Measurements from ENCODE around the gene SLC22A6. TPM values are rescaled to one million over a fixed set of nuclear protein-coding genes. Genes with fewer than 3 reads are reported as not detected.
"Not testable (repeated sequence)": the region's sequence is repeated elsewhere in the genome, so short reads cannot be mapped to it uniquely, and the experiment has no call there.

Gene SLC22A6
- polyA plus RNA-seq, 1 donor: not detected

DNA sequence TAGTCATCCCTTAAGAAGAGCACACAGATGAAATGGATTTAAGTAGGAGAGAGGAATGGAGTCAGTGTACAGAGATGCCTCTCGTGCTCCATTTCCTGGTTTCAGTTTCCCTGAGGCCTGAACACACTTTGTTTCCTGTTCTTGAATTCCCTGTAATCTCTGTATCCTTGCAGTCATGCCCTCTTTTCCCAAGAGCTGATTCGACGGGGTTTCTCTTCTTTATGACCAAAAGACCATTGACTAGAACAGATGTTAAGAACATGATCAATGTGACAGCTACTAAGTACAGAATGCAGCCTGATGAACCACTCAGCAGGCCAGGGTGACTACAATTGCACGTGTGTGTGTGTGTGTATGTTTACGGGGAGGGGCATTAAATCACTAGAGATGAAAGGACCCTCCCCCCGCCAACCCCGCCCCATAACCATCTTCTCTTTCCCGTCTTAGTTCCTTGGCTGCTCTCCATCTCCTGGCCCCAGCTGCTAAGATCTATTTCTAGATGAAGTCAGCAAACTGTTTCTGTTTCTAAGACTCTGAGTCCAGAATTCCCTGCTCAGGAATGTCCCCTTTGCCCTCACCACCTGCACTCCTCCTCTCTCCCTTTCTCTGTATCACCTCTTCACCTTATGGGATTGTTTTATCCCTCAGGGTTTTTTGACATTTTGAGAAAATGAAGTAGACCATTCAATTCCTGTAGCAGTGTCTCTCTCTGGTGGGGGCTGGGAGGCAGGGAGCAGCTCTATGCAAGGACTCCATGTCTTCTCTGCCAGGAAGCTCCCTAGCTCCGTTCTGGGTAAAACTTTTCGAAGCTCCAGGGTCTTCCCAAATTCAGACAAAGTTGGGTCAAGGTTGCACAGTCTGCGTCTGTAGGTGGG is 26.0 kb downstream of the SLC22A6 start:
- Histone ChIP-seq H3K4me1 (ENCODE audit: control insufficient read depth, insufficient read depth, low read length) (peaks cover 12% of the 10 kb centered on the region), H3K36me3 (ENCODE audit: control insufficient read depth, insufficient read depth, low read length) (no peaks in the 10 kb centered on the region), H3K9me3 (ENCODE audit: control insufficient read depth, low read depth, low read length) (no peaks in the 10 kb centered on the region), H3K27me3 (ENCODE audit: control insufficient read depth, insufficient read depth, low read length) (no peaks in the 10 kb centered on the region), H3K27ac (ENCODE audit: low read length) (peak overlapping the region; percentile 57), H3K4me3 (ENCODE audit: low read length) (no peak overlapping the region)
- WGBS (ENCODE audit: insufficient coverage, low lambda C conversion rate): 17% methylated on average over 1 of the region's 11 CpGs
- peak; percentile 42 to 76 for DNase-seq

- Histone ChIP-seq H3K36me3 (ENCODE audit: control insufficient read depth, insufficient read depth, low read length) (no peaks in the 10 kb centered on the region), H3K4me3 (ENCODE audit: low read length) (no peak overlapping the region), H3K9me3 (ENCODE audit: control insufficient read depth, low read depth, low read length) (no peaks in the 10 kb centered on the region), H3K27ac (ENCODE audit: low read length) (no peak overlapping the region), H3K27me3 (ENCODE audit: control insufficient read depth, insufficient read depth, low read length) (no peaks in the 10 kb centered on the region), H3K4me1 (ENCODE audit: control insufficient read depth, insufficient read depth, low read length) (peaks cover 12% of the 10 kb centered on the region)
- DNase-seq: no peak
- WGBS (ENCODE audit: insufficient coverage, low lambda C conversion rate): 100% methylated on average over 1 of the region's 2 CpGs
These were observed 27.6 kb downstream of the SLC22A6 start for GRCh38 chr11:62957147-62957546.

DNA sequence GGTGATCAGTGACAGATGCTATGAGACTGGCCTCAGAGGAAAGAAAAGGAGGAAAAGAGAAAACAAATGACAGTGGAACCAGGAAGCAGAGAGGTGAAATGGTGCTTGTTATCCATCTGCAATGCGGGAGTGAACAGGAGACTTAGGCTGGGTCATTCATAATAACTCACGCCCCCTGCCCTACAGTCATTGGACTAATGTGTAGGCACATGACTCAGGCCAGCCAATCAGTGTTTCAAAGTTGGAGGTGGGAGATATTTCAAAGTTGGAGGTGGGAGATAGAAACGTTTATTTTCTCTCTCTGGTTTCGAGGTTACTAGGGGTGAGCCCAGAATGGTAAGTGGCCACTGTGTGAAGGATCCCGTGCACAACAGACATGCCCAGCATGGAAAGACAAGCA is 30.3 kb downstream of the SLC22A6 start:
- Histone ChIP-seq H3K36me3 (ENCODE audit: control insufficient read depth, insufficient read depth, low read length) (no peaks in the 10 kb centered on the region), H3K27me3 (ENCODE audit: control insufficient read depth, insufficient read depth, low read length) (no peaks in the 10 kb centered on the region), H3K4me1 (ENCODE audit: control insufficient read depth, insufficient read depth, low read length) (peaks cover 12% of the 10 kb centered on the region), H3K27ac (ENCODE audit: low read length) (no peak overlapping the region), H3K4me3 (ENCODE audit: low read length) (no peak overlapping the region), H3K9me3 (ENCODE audit: control insufficient read depth, low read depth, low read length) (no peaks in the 10 kb centered on the region)
- no CpG with 5 or more reads among the region's 5 CpGs for WGBS (ENCODE audit: insufficient coverage, low lambda C conversion rate)
- no peak for DNase-seq

DNA sequence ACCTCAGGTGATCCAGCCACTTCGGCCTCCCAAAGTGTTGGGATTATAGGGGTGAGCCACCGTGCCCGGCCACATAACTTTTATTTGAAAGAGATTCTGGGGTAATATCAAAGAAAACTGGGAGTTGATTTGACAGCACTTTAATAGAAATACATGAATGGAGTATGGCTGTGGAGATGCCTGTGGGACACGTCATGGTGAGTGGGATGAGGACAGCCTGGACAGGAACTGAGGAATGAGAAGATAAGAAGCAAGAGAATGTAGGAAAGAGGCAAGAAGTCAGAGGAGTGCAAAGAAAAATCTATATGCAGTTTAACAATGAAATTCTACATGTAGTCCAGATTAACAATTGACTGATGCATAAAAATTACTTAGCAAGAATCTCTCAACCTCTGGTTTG is 31.0 kb downstream of the SLC22A6 start:
- Histone ChIP-seq H3K4me1 (ENCODE audit: control insufficient read depth, insufficient read depth, low read length) (peaks cover 6% of the 10 kb centered on the region), H3K36me3 (ENCODE audit: control insufficient read depth, insufficient read depth, low read length) (no peaks in the 10 kb centered on the region), H3K4me3 (ENCODE audit: low read length) (no peak overlapping the region), H3K27me3 (ENCODE audit: control insufficient read depth, insufficient read depth, low read length) (no peaks in the 10 kb centered on the region), H3K27ac (ENCODE audit: low read length) (no peak overlapping the region), H3K9me3 (ENCODE audit: control insufficient read depth, low read depth, low read length) (no peaks in the 10 kb centered on the region)
- WGBS (ENCODE audit: insufficient coverage, low lambda C conversion rate): 83% methylated on average over 1 of the region's 4 CpGs
- no peak for DNase-seq

- no peaks in the 10 kb centered on the region for H3K4me1 ChIP-seq (ENCODE audit: control insufficient read depth, insufficient read depth, low read length)
- DNase-seq: no peak
- H3K9me3 ChIP-seq (ENCODE audit: control insufficient read depth, low read depth, low read length): no peaks in the 10 kb centered on the region
- no CpG with 5 or more reads among the region's 7 CpGs for WGBS (ENCODE audit: insufficient coverage, low lambda C conversion rate)
- no peak overlapping the region for H3K27ac ChIP-seq (ENCODE audit: low read length)
- H3K27me3 ChIP-seq (ENCODE audit: control insufficient read depth, insufficient read depth, low read length): no peaks in the 10 kb centered on the region
- H3K36me3 ChIP-seq (ENCODE audit: control insufficient read depth, insufficient read depth, low read length): no peaks in the 10 kb centered on the region
- no peak overlapping the region for H3K4me3 ChIP-seq (ENCODE audit: low read length)
These were observed 35.9 kb downstream of the SLC22A6 start for GRCh38 chr11:62948765-62949320.

GRCh38 chr11:62945538-62945937 is 39.2 kb downstream of the SLC22A6 start:
- not testable (repeated sequence) for DNase-seq; H3K4me3 ChIP-seq (ENCODE audit: low read length); H3K4me1 ChIP-seq (ENCODE audit: control insufficient read depth, insufficient read depth, low read length); H3K27ac ChIP-seq (ENCODE audit: low read length); H3K9me3 ChIP-seq (ENCODE audit: control insufficient read depth, low read depth, low read length); H3K27me3 ChIP-seq (ENCODE audit: control insufficient read depth, insufficient read depth, low read length); H3K36me3 ChIP-seq (ENCODE audit: control insufficient read depth, insufficient read depth, low read length)
- WGBS (ENCODE audit: insufficient coverage, low lambda C conversion rate): 100% methylated on average over 2 of the region's 10 CpGs

DNA sequence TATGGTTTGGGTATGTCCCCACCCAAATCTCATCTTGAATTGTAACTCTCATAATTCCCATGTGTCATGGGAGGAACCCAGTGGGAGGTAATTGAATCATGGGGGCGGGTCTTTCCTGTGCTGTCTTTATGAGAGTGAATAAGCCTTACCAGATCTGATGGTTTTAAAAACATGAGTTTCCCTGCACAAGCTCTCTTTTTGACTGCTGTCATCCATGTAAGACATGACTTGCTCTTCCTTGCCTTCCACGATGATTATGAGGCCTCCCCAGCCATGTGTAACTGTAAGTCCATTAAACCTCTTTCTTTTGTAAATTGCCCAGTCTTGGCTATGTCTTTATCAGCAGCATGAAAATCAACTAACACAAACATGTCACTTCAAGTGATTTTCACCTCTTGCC is 47.2 kb downstream of the SLC22A6 start:
- H3K4me1 ChIP-seq (ENCODE audit: control insufficient read depth, insufficient read depth, low read length); H3K9me3 ChIP-seq (ENCODE audit: control insufficient read depth, low read depth, low read length); H3K27me3 ChIP-seq (ENCODE audit: control insufficient read depth, insufficient read depth, low read length); H3K36me3 ChIP-seq (ENCODE audit: control insufficient read depth, insufficient read depth, low read length); H3K4me3 ChIP-seq (ENCODE audit: low read length); DNase-seq; H3K27ac ChIP-seq (ENCODE audit: low read length): not testable (repeated sequence)
- WGBS (ENCODE audit: insufficient coverage, low lambda C conversion rate): no CpG with 5 or more reads among the region's 2 CpGs

GRCh38 chr11:62934496-62934785 is 50.3 kb downstream of the SLC22A6 start:
- Histone ChIP-seq H3K4me1 (ENCODE audit: control insufficient read depth, insufficient read depth, low read length) (peaks cover 6% of the 10 kb centered on the region), H3K27me3 (ENCODE audit: control insufficient read depth, insufficient read depth, low read length) (no peaks in the 10 kb centered on the region), H3K9me3 (ENCODE audit: control insufficient read depth, low read depth, low read length) (no peaks in the 10 kb centered on the region), H3K36me3 (ENCODE audit: control insufficient read depth, insufficient read depth, low read length) (no peaks in the 10 kb centered on the region), H3K27ac (ENCODE audit: low read length) (no peak overlapping the region), H3K4me3 (ENCODE audit: low read length) (no peak overlapping the region)
- DNase-seq: no peak
- no CpG with 5 or more reads among the region's 1 CpG for WGBS (ENCODE audit: insufficient coverage, low lambda C conversion rate)

DNA sequence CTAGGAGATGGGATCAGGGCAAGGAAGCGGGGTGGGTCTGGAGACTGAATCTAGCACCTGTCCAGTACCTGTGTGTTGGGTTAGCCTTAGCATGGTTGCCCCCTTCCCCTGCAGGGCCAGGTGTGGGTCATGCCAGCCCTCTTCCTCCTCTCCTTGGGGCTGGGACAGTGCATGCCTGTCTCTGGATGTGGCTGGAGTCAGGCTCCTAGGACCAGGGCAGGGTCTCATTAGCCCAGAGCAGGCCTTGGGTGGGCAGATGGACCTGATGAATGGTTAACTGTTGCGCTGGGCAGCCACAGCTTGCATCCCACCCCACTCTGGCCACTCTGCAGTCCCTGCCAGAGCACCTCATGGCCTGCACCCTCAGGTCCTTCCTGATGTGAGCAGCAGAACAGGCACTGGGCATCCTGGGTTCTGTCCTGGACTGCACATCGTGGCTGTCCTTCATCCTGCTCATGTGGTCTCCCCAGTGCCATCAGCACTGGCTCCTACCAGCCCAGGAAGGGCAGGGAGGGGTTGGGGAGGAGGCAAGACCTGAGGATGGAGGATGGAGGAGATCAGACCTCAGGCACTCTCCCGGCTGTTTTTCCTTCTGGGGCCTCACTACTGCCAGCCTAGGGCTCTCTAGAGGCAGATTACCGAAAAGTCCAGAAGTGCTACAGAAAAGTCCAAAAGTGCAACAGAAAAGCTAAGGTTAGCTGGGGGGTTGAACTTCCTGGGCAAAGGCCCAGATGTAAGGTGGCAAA is 50.8 kb downstream of the SLC22A6 start:
- no peak overlapping the region for H3K4me3 ChIP-seq (ENCODE audit: low read length)
- H3K27me3 ChIP-seq (ENCODE audit: control insufficient read depth, insufficient read depth, low read length): no peaks in the 10 kb centered on the region
- no peaks in the 10 kb centered on the region for H3K36me3 ChIP-seq (ENCODE audit: control insufficient read depth, insufficient read depth, low read length)
- no peak overlapping the region for H3K27ac ChIP-seq (ENCODE audit: low read length)
- WGBS (ENCODE audit: insufficient coverage, low lambda C conversion rate): no CpG with 5 or more reads among the region's 5 CpGs
- no peak for DNase-seq
- H3K9me3 ChIP-seq (ENCODE audit: control insufficient read depth, low read depth, low read length): no peaks in the 10 kb centered on the region
- peaks cover 6% of the 10 kb centered on the region for H3K4me1 ChIP-seq (ENCODE audit: control insufficient read depth, insufficient read depth, low read length)

DNA sequence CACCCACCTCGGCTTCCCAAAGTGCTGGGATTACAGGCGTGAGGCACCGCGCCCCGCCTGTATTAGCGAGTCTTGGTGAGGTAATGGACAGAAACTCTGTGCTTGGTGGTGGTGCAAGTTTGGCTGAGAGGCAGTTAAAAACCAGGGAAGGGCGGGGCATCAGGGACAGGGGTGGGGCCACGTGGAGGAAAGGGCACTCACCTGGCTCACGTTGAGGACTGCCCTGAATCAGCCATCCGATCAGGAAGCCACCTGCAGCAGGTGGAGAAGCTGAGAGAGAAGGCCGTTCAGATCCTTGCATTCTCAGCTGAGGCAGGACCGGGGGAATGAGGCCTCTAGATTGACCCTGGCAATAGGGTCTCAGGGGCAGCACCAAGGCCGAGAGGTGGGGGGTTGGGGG is 51.5 kb downstream of the SLC22A6 start:
- no CpG with 5 or more reads among the region's 13 CpGs for WGBS (ENCODE audit: insufficient coverage, low lambda C conversion rate)
- H3K4me3 ChIP-seq (ENCODE audit: low read length): no peak overlapping the region

More for the DNA sequence above, 51.5 kb downstream of the SLC22A6 start:
- peaks cover 6% of the 10 kb centered on the region for H3K4me1 ChIP-seq (ENCODE audit: control insufficient read depth, insufficient read depth, low read length)
- no peaks in the 10 kb centered on the region for H3K36me3 ChIP-seq (ENCODE audit: control insufficient read depth, insufficient read depth, low read length)
- H3K27ac ChIP-seq (ENCODE audit: low read length): no peak overlapping the region
- DNase-seq: no peak
- peaks cover 1% of the 10 kb centered on the region for H3K27me3 ChIP-seq (ENCODE audit: control insufficient read depth, insufficient read depth, low read length)
- H3K9me3 ChIP-seq (ENCODE audit: control insufficient read depth, low read depth, low read length): no peaks in the 10 kb centered on the region

Measured in large intestine (tissue), 3 donors.